HUDEP-2 (cell line): ENCODE results near the gene METTL22.

Experiments
- DNase-seq, 76 experiments: peaks; one replicate each; lab custom pipeline; 2025; ENCODE audit not compliant: unreplicated experiment in 76 of 76; lab: John Stamatoyannopoulos, UW

METTL22 gene

GRCh38 chr16:8660841-8661301 is 39.4 kb downstream of the METTL22 start:
- DNase-seq = peak in 59 of 76 experiments; percentile 8 to 66 (median 37)

- no peak for DNase-seq
Measured at GRCh38 chr16:8661703-8662102, 40.2 kb downstream of the METTL22 start.

- no peak for DNase-seq
Measured at GRCh38 chr16:8663192-8664089, 41.9 kb downstream of the METTL22 start.

GRCh38 chr16:8665529-8665928 is 44.0 kb downstream of the METTL22 start:
- no peak for DNase-seq

- DNase-seq = no peak
Measured at GRCh38 chr16:8667492-8667891, 46.0 kb downstream of the METTL22 start.

GRCh38 chr16:8668113-8668512 is 46.6 kb downstream of the METTL22 start:
- DNase-seq = no peak

GRCh38 chr16:8669481-8669880 is 48.0 kb downstream of the METTL22 start:
- DNase-seq = no peak

- no peak for DNase-seq
Measured at GRCh38 chr16:8670014-8670560, 48.6 kb downstream of the METTL22 start.

- DNase-seq = peak in 2 of 76 experiments; percentile 43 to 53
Measured at GRCh38 chr16:8673611-8674412, 52.3 kb downstream of the METTL22 start.

GRCh38 chr16:8674413-8675022 is 53.0 kb downstream of the METTL22 start, which contains the start of gene ABAT:
ABAT (plus strand) TSS chr16:8674617; CDS start chr16:8735740, 61,123 bp downstream.
- peak in 72 of 76 experiments; percentile 20 to 87 (median 68) for DNase-seq

- DNase-seq = no peak
Measured at GRCh38 chr16:8675183-8676159, 54.0 kb downstream of the METTL22 start.

- DNase-seq = no peak
Measured at GRCh38 chr16:8676160-8676547, 54.7 kb downstream of the METTL22 start.

- no peak for DNase-seq
Measured at GRCh38 chr16:8676737-8677375, 55.4 kb downstream of the METTL22 start.

- DNase-seq = no peak
Measured at GRCh38 chr16:8677481-8677880, 56.0 kb downstream of the METTL22 start.

GRCh38 chr16:8678068-8678927 is 56.8 kb downstream of the METTL22 start:
- no peak for DNase-seq

GRCh38 chr16:8679151-8679550 is 57.7 kb downstream of the METTL22 start:
- no peak for DNase-seq

- DNase-seq = no peak
Measured at GRCh38 chr16:8682551-8683259, 61.2 kb downstream of the METTL22 start.
